Activated CD4-positive, alpha-beta T cell treated with anti-CD3 and anti-CD28 coated beads for 36 hours (primary cell): ENCODE results near the gene SCN5A. TPM values are rescaled to one million over a fixed set of nuclear protein-coding genes. Genes with fewer than 3 reads are reported as not detected.

ENCODE experiments used
- ATAC-seq: fragments of 200-7000 bp; cut with Tn5 transposase; one replicate; pipeline ENCODE4 v1.10.0; 2021; ENCODE audit warnings: mild to moderate bottlenecking, moderate library complexity
- CTCF ChIA-PET: fragments of 350-600 bp; sonication (Branson Sonifier 250); formaldehyde crosslinking; loops from one replicate; lab custom pipeline; 2021; ENCODE audit warnings: antibody characterized with exemption; lab: Charles Lee
- POLR2A ChIA-PET: fragments of 350-600 bp; sonication (Branson Sonifier 250); formaldehyde crosslinking; loops from one replicate; lab custom pipeline; 2021; ENCODE audit warnings: antibody characterized with exemption, inconsistent platforms; lab: Charles Lee
- DNase-seq: peaks from one replicate; pipeline ENCODE4 v3.0.0-alpha.2; 2020
- H3K27ac Mint-ChIP-seq: one replicate; pipeline ENCODE4 v1.8.0; 2021; ENCODE audit warnings: mixed read lengths
- H3K27me3 Mint-ChIP-seq: one replicate; pipeline ENCODE4 v1.8.0; 2021; ENCODE audit warnings: mixed read lengths
- H3K36me3 Mint-ChIP-seq: one replicate; pipeline ENCODE4 v1.8.0; 2021; ENCODE audit warnings: low read depth, mixed read lengths
- H3K4me1 Mint-ChIP-seq: one replicate; pipeline ENCODE4 v1.8.0; 2021; ENCODE audit warnings: mixed read lengths
- H3K4me3 Mint-ChIP-seq: one replicate; pipeline ENCODE4 v1.8.0; 2021; ENCODE audit warnings: mild to moderate bottlenecking, moderate library complexity, mixed read lengths
- H3K9me3 Mint-ChIP-seq: one replicate; pipeline ENCODE4 v1.8.0; 2021; ENCODE audit warnings: low read depth, mixed read lengths
- intact Hi-C, 2 experiments: fragments of 100-400 bp; cut with DNase I in 1 of 2; cut with micrococcal nuclease in 1 of 2; formaldehyde crosslinking; loops; one replicate each; pipeline versions ENCODE4 v1.14.2 to v1.15.1; 2022 to 2024; cut with DNase I, micrococcal nuclease
- total RNA-seq, 2 experiments: library from RNA; stranded (reverse); gene quantifications; one replicate each; pipeline ENCODE4 v1.2.3, GENCODE V29; 2021

Gene SCN5A
- total RNA-seq, 2 experiments from 2014 or later: 0.14 to 0.39 TPM

DNA sequence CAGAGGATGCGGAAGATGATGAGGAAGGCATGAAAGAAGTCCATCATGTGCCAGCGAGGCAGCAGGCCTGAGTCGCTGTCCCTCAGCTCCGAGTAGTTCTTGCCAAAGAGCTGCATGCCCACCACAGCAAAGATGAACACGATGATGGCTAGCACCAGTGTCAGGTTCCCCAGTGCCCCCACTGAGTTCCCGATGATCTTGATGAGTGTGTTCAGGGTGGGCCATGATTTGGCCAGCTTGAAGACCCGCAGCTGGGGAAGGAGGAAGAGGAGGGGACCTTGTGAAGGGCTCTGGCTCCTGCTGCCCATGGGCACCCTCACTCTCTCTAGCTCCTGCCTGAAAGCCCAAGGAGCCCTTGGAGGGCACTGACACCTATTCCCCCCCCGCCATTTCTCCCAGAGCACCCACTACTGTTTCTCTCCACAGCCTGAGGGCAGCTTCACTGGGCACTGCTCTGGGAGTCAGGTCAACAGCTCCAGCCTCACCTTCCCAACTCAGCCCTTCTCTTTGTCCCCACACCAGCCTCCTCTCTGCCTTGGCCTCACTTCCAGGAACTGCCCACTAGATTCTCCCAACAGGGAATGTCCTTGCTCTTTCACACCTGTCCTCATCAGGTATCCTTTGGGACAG is 63.6 kb downstream of the SCN5A start:
- ChIA-PET CTCF (no interaction called here), POLR2A (no interaction called here)
- no peaks in the 10 kb centered on the region for H3K4me1 Mint-ChIP-seq
- ATAC-seq: no peak
- no peaks in the 10 kb centered on the region for H3K36me3 Mint-ChIP-seq
- no peak for DNase-seq
- H3K9me3 Mint-ChIP-seq: no peaks in the 10 kb centered on the region
- H3K4me3 Mint-ChIP-seq: no peak overlapping the region
- H3K27ac Mint-ChIP-seq: no peak overlapping the region
- intact Hi-C loops: no loop called here
- no peaks in the 10 kb centered on the region for H3K27me3 Mint-ChIP-seq

DNA sequence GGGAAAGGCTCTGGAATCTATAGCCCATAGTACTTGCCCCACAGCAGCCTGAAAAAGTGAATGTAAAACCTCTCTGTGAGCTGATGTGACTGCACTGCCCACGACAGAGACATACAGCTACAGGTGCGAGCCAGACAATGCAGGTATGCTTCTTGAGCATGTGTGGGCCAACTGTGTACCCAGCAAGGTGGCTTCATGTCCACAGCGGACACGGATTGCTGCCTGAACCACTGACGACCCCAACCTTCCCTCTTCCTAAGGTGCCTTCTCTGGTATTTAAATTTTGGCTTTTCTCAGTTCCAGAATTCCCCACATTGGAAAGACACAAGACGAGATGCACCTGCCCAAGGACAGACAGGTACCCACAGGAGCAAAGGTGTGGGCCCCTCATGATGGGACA is 65.8 kb downstream of the SCN5A start:
- DNase-seq (no peak), ATAC-seq (no peak)
- ChIA-PET POLR2A (no interaction called here), CTCF (no interaction called here)
- intact Hi-C loops: no loop called here
- Mint-ChIP-seq H3K4me1 (no peaks in the 10 kb centered on the region), H3K27me3 (no peaks in the 10 kb centered on the region), H3K27ac (no peak overlapping the region), H3K4me3 (no peak overlapping the region), H3K36me3 (no peaks in the 10 kb centered on the region), H3K9me3 (no peaks in the 10 kb centered on the region)

DNA sequence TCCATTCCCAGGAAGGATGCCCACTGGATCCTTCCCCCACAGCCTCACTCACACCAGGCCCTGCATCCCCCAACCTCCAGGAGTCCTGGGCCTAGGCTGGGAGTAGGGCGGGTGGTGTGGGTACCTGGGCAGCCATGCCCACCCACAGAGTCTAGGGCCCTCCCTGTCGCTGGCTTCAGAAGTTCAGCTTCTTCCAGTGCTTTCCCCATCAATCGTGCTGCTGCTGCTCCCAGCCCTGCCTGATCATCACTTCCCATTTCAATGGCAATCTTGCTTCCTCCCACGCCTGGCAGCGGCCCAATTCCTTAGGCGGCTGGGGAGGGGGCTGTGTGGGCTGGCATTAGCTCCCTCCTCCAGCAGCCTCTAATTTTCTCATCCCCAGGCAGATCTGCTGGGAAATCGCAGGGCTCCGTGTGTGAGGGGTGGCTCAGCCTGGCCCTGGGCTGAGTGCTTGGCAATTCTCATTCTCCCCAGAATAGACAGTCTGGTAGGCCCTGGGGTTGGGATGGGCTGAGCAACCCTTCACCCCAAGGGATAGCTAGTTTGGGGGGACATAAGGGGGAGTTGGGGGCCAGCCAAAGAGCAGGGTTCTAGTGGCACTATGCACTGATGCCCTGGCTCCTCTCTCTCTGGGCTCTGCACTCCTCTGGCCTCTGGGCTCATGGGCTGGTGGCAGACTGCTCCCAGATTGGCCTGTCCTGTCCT is 66.4 kb downstream of the SCN5A start:
- H3K4me3 Mint-ChIP-seq: no peak overlapping the region
- ATAC-seq (no peak), DNase-seq (no peak)
- intact Hi-C loops: no loop called here
- no peaks in the 10 kb centered on the region for H3K4me1 Mint-ChIP-seq
- ChIA-PET POLR2A (interaction anchor here (0.7 kb wide), 1 partner anchor 228 kb away, joined by 3 read pairs; no protein-coding TSS in a partner anchor), CTCF (no interaction called here)
- no peak overlapping the region for H3K27ac Mint-ChIP-seq
- no peaks in the 10 kb centered on the region for H3K27me3 Mint-ChIP-seq
- no peaks in the 10 kb centered on the region for H3K36me3 Mint-ChIP-seq
- no peaks in the 10 kb centered on the region for H3K9me3 Mint-ChIP-seq

DNA sequence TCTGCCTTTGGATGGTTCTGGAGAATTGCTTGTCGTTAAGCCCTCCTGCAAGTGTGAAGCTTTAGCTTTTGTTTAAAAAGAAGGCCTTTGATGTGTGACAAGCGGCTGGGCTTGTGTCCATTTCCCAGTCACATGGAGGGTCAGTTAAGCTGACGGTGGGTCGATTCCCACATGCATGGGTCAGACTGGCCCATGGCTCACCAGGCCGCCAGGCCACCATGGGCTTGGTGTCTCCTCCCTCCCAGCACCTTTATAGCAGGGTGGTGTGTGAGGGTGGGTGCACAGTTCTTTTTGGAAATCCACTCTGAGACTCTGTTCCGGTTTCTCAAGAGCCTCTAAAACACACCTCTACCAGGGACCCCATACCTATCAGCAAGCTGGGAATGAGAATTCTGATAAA is 67.2 kb downstream of the SCN5A start:
- Mint-ChIP-seq H3K27me3 (no peaks in the 10 kb centered on the region), H3K27ac (no peak overlapping the region), H3K36me3 (no peaks in the 10 kb centered on the region), H3K9me3 (no peaks in the 10 kb centered on the region), H3K4me1 (no peaks in the 10 kb centered on the region), H3K4me3 (no peak overlapping the region)
- POLR2A ChIA-PET: no interaction called here
- CTCF ChIA-PET: no interaction called here
- intact Hi-C loops: no loop called here
- no peak for DNase-seq
- no peak for ATAC-seq

DNA sequence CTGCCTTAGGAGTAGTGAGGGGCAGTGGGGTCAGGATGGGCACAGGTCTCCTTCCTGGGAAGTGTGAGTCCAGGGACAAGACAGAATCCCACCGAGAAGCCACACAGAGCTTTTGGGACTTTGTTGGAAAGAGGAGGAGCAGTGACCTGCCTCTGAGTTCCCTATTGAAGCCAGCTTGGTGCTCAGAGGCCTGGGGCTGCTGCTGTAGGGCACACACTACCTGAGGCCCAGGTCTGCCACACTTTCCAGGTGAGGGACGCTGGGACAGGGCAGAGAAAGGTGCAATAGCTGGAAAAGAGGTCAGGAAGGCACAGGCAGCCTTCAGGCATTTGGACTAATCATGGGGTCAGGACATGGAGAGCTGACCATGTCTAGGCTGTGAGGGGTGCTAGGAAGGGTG is 67.7 kb downstream of the SCN5A start:
- Mint-ChIP-seq H3K27ac (no peak overlapping the region), H3K27me3 (no peaks in the 10 kb centered on the region), H3K9me3 (no peaks in the 10 kb centered on the region), H3K36me3 (no peaks in the 10 kb centered on the region), H3K4me1 (no peaks in the 10 kb centered on the region), H3K4me3 (no peak overlapping the region)
- CTCF ChIA-PET: no interaction called here
- DNase-seq (no peak), ATAC-seq (no peak)
- POLR2A ChIA-PET: no interaction called here
- intact Hi-C loops: no loop called here

DNA sequence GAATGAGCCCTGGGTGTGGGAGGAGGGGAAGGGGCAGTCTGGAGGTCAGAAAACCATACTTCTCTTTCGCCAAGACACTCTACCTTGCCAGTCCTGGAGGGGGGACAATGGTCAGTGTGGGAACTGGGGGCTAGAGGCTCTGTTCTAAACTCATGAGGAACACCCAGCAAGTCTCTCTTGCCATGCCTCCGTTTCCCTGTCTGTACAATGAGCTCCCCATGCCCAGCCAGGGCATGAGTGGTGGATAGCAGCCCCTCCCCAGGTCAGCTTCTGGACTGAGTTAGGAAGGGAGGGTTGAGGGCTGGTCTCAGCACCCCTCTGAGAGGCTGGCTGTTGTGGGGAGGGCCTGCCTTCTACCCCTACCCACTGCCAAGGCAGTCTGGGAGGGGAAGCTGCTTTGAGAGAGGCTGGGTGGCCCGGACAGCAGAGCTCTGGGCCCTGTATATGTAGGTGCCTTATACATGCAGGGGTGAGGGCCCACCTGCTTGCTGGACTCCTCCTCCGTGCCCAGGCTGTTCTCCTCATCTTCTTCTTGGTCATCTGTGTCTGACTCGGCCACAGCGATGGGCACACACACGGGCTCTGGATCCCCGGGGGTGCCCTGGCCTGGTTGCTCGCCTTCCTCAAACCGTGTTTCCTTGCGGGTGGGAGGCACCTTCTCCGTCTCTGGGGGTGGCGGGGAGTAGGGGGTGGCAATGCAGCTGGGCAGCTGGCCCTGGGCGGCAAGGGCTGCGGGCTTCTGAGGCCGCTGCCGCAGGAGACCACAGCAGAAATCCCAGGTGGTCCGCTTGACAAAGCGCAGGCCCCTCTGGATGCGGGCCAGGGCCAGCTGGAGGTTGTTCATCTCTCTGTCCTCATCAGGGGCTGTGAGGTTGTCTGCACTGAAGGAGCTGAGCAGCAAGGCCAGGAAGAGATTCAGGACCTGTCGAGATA is 68.8 kb downstream of the SCN5A start:
- no peaks in the 10 kb centered on the region for H3K9me3 Mint-ChIP-seq
- H3K4me1 Mint-ChIP-seq: no peaks in the 10 kb centered on the region
- H3K27me3 Mint-ChIP-seq: no peaks in the 10 kb centered on the region
- ATAC-seq (no peak), DNase-seq (no peak)
- no peak overlapping the region for H3K27ac Mint-ChIP-seq
- ChIA-PET POLR2A (no interaction called here), CTCF (interaction anchor here (0.6 kb wide), 2 partner anchors 84 to 91 kb away, joined by 3 read pairs; no protein-coding TSS in a partner anchor)
- H3K4me3 Mint-ChIP-seq: no peak overlapping the region
- H3K36me3 Mint-ChIP-seq: no peaks in the 10 kb centered on the region
- intact Hi-C loops: no loop called here

DNA sequence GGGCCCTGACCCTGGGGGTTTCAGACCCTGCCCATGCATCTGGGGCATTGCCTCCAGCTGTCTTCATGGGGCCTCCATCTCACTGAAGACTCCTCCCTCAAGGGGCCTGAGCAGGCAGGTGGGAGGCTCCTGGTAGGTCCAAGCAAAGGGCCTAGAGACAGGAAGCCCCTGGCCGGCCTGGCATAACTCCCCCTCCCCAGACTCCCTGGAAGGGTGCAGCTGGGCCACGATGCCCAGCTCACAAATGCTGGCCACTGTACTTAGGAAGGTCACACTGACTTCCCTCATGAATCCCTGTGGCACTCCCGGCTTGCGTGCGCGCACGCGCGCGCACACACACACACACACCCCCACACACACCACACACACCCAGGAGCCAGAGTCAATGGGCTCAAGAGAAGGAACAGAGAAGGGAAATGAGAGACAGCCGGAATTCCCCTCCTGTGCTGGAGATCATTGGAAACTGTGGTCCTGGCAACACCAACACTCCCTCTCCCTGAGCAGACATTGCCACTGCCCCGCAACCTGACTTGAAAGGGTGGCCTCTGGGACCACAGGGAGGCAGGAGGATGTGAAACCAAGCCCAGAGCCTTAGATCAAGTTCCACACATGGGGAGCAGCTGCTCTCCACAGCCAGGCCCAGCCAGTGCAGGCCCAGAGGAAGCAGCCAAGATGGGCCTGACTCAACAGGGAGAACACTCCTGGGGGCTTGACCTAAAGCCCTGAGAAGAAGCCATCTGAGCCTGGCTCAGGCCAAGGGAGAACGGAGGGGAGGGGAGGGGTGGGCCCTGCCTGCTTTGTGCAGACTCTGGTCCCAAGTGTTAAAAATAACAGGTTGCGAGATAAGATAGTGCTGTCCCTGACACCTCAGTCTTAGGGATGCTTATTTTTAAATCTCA is 69.7 kb downstream of the SCN5A start:
- H3K36me3 Mint-ChIP-seq: no peaks in the 10 kb centered on the region
- H3K4me3 Mint-ChIP-seq: no peak overlapping the region
- no peaks in the 10 kb centered on the region for H3K9me3 Mint-ChIP-seq
- DNase-seq (no peak), ATAC-seq (no peak)
- POLR2A ChIA-PET: no interaction called here
- no peaks in the 10 kb centered on the region for H3K4me1 Mint-ChIP-seq
- intact Hi-C loops: no loop called here
- CTCF ChIA-PET: interaction anchor here (0.6 kb wide), 1 partner anchor 83 kb away, joined by 3 read pairs; no protein-coding TSS in a partner anchor
- H3K27me3 Mint-ChIP-seq: no peaks in the 10 kb centered on the region
- H3K27ac Mint-ChIP-seq: no peak overlapping the region

DNA sequence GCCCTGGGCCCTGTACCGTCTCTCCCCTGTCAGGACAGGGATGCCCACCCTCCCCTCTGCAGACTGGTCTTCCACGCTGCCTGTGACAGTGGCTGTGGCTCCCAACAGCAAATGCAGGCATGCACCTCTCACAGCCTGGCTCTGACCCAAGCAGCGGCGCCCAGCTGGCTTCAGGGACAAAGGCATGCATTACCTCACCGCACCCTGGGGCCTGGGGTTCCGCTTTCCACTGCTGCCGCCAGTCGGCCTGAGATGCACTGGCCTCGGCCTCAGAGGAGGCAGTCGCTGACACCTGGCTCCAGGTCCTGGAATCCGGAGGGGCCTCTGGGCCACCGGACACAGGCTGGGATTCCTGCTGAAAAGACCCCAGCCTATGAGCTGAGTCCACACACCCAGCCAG is 70.3 kb downstream of the SCN5A start:
- POLR2A ChIA-PET: no interaction called here
- no peaks in the 10 kb centered on the region for H3K27me3 Mint-ChIP-seq
- no peak for ATAC-seq

DNA sequence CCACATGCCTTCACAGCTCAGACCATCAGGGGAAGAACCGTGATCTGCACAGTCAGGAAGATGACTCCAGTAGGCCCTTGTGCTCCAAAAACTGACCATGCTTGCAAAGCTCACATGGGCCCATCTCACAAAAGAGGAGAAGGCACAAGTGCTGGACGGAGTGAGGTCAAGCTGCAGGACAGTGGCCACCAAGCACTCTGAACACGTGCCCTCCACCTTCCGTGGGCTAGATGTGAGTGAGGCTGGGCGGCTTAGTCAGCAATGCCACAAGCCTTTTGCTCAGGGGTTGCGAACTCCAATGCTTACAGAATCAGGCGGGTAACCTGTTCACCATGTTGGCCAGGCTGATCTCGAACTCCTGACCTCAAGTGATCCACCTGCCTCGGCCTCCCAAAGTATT is 70.9 kb downstream of the SCN5A start:
- DNase-seq: no peak
- Mint-ChIP-seq H3K9me3 (peaks cover 2% of the 10 kb centered on the region), H3K36me3 (peaks cover 1% of the 10 kb centered on the region), H3K4me1 (no peaks in the 10 kb centered on the region), H3K4me3 (no peak overlapping the region), H3K27ac (no peak overlapping the region), H3K27me3 (no peaks in the 10 kb centered on the region)
- intact Hi-C loops: no loop called here
- no peak for ATAC-seq
- ChIA-PET CTCF (no interaction called here), POLR2A (no interaction called here)

More for the DNA sequence above, 70.3 kb downstream of the SCN5A start:
- Mint-ChIP-seq H3K4me1 (no peaks in the 10 kb centered on the region), H3K4me3 (no peak overlapping the region), H3K36me3 (peaks cover 1% of the 10 kb centered on the region), H3K9me3 (no peaks in the 10 kb centered on the region), H3K27ac (no peak overlapping the region)
- CTCF ChIA-PET: no interaction called here
- no peak for DNase-seq
- intact Hi-C loops: no loop called here

DNA sequence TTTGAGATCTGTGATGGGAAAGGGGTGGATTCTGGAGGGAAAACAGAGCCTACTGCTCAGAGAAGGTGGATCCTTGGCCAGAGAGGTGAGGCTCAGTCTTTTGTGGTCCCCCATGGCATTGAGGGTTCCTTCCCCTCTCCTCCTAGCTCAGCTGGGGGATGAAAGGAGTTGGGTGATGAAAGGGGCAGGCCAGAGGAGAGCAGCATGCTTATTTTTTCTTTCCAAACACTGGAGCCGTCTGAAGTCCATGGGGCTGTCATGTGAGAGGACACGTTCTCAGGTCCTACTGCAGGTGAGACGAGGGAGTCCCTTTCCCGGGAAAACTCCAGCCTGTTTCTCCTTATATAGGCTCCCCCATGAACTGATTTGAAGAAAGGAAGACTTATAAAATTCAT is 71.4 kb downstream of the SCN5A start:
- Mint-ChIP-seq H3K27ac (no peak overlapping the region), H3K9me3 (peaks cover 2% of the 10 kb centered on the region), H3K4me1 (no peaks in the 10 kb centered on the region), H3K36me3 (peaks cover 1% of the 10 kb centered on the region), H3K4me3 (no peak overlapping the region), H3K27me3 (no peaks in the 10 kb centered on the region)
- ATAC-seq: no peak
- intact Hi-C loops: no loop called here
- no peak for DNase-seq
- POLR2A ChIA-PET: no interaction called here
- CTCF ChIA-PET: no interaction called here
